H1 (cell line): ENCODE measurements around the gene PTCHD4. TPM values are rescaled to one million over a fixed set of nuclear protein-coding genes. Genes with fewer than 3 reads are reported as not detected.

ENCODE experiments used
- CTCF ChIA-PET: fragments of 300-600 bp; sonication (Branson Sonifier 250); formaldehyde crosslinking; loops from one replicate; lab custom pipeline; 2021; ENCODE audit not compliant: partially characterized antibody; lab: Charles Lee
- POLR2A ChIA-PET: fragments of 300-600 bp; sonication (Branson Sonifier 250); formaldehyde crosslinking; loops from one replicate; lab custom pipeline; 2021; ENCODE audit warnings: inconsistent platforms; ENCODE audit not compliant: partially characterized antibody; lab: Charles Lee
- DNase-seq, 2 experiments: peaks; one replicate each; pipeline versions ENCODE4 v3.0.0 to v3.0.0-alpha.2; 2010 to 2022; ENCODE audit warnings: low spot score in 2 of 2, low read depth in 1 of 2, mixed read lengths in 1 of 2
- FAIRE-seq: peaks from 2 replicates; lab custom pipeline; 2011; peaks lifted over from hg19 to GRCh38; lab: Jason Lieb, UNC
- H2AFZ ChIP-seq: 2 replicates; pipeline ENCODE4 v1.8.1; 2012; ENCODE audit warnings: low read length, inconsistent platforms
- H2AK5ac ChIP-seq: 2 replicates; pipeline ENCODE4 v1.6.1; 2013; ENCODE audit warnings: low read depth, low read length
- H2BK120ac ChIP-seq: replicated peaks from 2 replicates; pipeline ENCODE3; 2013; ENCODE audit warnings: low read depth, low read length, inconsistent platforms
- H2BK12ac ChIP-seq: 2 replicates; pipeline ENCODE4 v1.6.1; 2013; ENCODE audit warnings: low read depth, low read length
- H2BK15ac ChIP-seq: 2 replicates; pipeline ENCODE4 v1.6.1; 2013; ENCODE audit warnings: low read length
- H2BK20ac ChIP-seq: 2 replicates; pipeline ENCODE4 v1.6.1; 2013; ENCODE audit warnings: low read length
- H2BK5ac ChIP-seq: 2 replicates; pipeline ENCODE4 v1.6.1; 2013; ENCODE audit warnings: low read depth, low read length
- H3K14ac ChIP-seq: 2 replicates; pipeline ENCODE4 v1.6.1; 2013; ENCODE audit warnings: inconsistent platforms; ENCODE audit not compliant: insufficient read length
- H3K18ac ChIP-seq: 2 replicates; pipeline ENCODE4 v1.6.1; 2013; ENCODE audit warnings: low read length; ENCODE audit errors: extremely low read depth
- H3K23ac ChIP-seq: 2 replicates; pipeline ENCODE4 v1.6.1; 2013; ENCODE audit warnings: inconsistent platforms; ENCODE audit not compliant: insufficient read length
- H3K23me2 ChIP-seq: 2 replicates; pipeline ENCODE4 v1.6.1; 2013; ENCODE audit warnings: low read depth, low read length
- H3K27ac ChIP-seq: 2 replicates; pipeline ENCODE4 v1.6.1; 2011; ENCODE audit warnings: low read depth, low read length, inconsistent platforms
- H3K27me3 ChIP-seq, 4 experiments: replicated peaks in 1 of 4; 1 replicate in 1 of 4; 2 replicates in 3 of 4; pipeline versions ENCODE4 v1.6.1 to v1.8.1; 2011 to 2013; ENCODE audit warnings: low read length in 3 of 4, mild to moderate bottlenecking in 3 of 4, inconsistent platforms in 2 of 4, mixed read lengths in 2 of 4, moderate library complexity in 1 of 4; ENCODE audit not compliant: control insufficient read depth in 3 of 4, insufficient read depth in 3 of 4; ENCODE audit errors: extremely low read depth in 1 of 4
- H3K36me3 ChIP-seq, 4 experiments: 2 replicates each; pipeline versions ENCODE4 v1.6.1 to v1.8.1; 2011 to 2013; ENCODE audit warnings: mild to moderate bottlenecking in 4 of 4, low read length in 3 of 4, moderate library complexity in 2 of 4, control low read depth in 1 of 4, inconsistent platforms in 1 of 4; ENCODE audit not compliant: insufficient read depth in 4 of 4, control insufficient read depth in 2 of 4
- H3K4ac ChIP-seq: replicated peaks from 2 replicates; pipeline ENCODE3; 2013; ENCODE audit warnings: low read length, low read depth, mixed read lengths, inconsistent platforms; ENCODE audit not compliant: insufficient read length
- H3K4me1 ChIP-seq, 4 experiments: replicated peaks in 1 of 4; 1 replicate in 1 of 4; 2 replicates in 3 of 4; pipeline versions ENCODE4 v1.6.1 to v1.8.1; 2011 to 2013; ENCODE audit warnings: low read length in 3 of 4, inconsistent platforms in 2 of 4, mixed read lengths in 1 of 4; ENCODE audit not compliant: insufficient read depth in 4 of 4, control insufficient read depth in 3 of 4
- H3K4me2 ChIP-seq, 2 experiments: 2 replicates each; pipeline versions ENCODE4 v1.6.1 to v1.8.1; 2011 to 2013; ENCODE audit warnings: low read depth in 2 of 2, low read length in 2 of 2, control low read depth in 1 of 2, inconsistent platforms in 1 of 2, mild to moderate bottlenecking in 1 of 2; ENCODE audit not compliant: insufficient read depth in 1 of 2
- H3K4me3 ChIP-seq, 4 experiments: fragments of 200-600, 300-600 bp in 1 of 4; sonication (generic), shearing (Covaris generic), sonication (Bioruptor Twin) in 1 of 4; 2 replicates each; pipeline versions ENCODE4 v1.5.1 to v1.8.1; 2011 to 2016; ENCODE audit warnings: low read length in 4 of 4, low read depth in 3 of 4, control low read depth in 2 of 4, inconsistent platforms in 2 of 4, mild to moderate bottlenecking in 2 of 4, mixed read lengths in 1 of 4, moderate library complexity in 1 of 4; ENCODE audit not compliant: insufficient read depth in 2 of 4; ENCODE audit errors: extremely low read depth in 1 of 4
- H3K56ac ChIP-seq: replicated peaks from 2 replicates; pipeline ENCODE3; 2013; ENCODE audit warnings: low read depth, mild to moderate bottlenecking, mixed read lengths, low read length, inconsistent platforms; ENCODE audit not compliant: insufficient read length
- H3K79me1 ChIP-seq: 2 replicates; pipeline ENCODE4 v1.6.1; 2013; ENCODE audit warnings: low read depth, low read length, control low read depth
- H3K79me2 ChIP-seq, 2 experiments: 2 replicates each; pipeline versions ENCODE4 v1.6.1 to v1.8.1; 2012 to 2013; ENCODE audit warnings: low read length in 2 of 2, mild to moderate bottlenecking in 2 of 2, inconsistent platforms in 1 of 2; ENCODE audit not compliant: insufficient read depth in 2 of 2, control insufficient read depth in 1 of 2
- H3K9ac ChIP-seq, 4 experiments: replicated peaks in 1 of 4; 1 replicate in 1 of 4; 2 replicates in 3 of 4; pipeline versions ENCODE4 v1.6.1 to v1.8.1; 2011 to 2013; ENCODE audit warnings: low read depth in 3 of 4, low read length in 3 of 4, control low read depth in 2 of 4, mild to moderate bottlenecking in 2 of 4, moderate library complexity in 2 of 4, inconsistent platforms in 1 of 4; ENCODE audit errors: extremely low read depth in 1 of 4
- H3K9me3 ChIP-seq, 2 experiments: 2 replicates each; pipeline versions ENCODE4 v1.6.1 to v1.8.1; 2012 to 2013; ENCODE audit warnings: mild to moderate bottlenecking in 2 of 2, moderate library complexity in 2 of 2, control low read depth in 1 of 2, inconsistent platforms in 1 of 2, low read depth in 1 of 2, low read length in 1 of 2, mixed read lengths in 1 of 2; ENCODE audit not compliant: insufficient read depth in 2 of 2
- H4K20me1 ChIP-seq, 2 experiments: replicated peaks in 1 of 2; 2 replicates each; pipeline versions ENCODE3 to v1.8.1; 2011 to 2013; ENCODE audit warnings: inconsistent platforms in 2 of 2, low read length in 2 of 2, mild to moderate bottlenecking in 1 of 2; ENCODE audit not compliant: insufficient read depth in 2 of 2, control insufficient read depth in 1 of 2
- H4K5ac ChIP-seq: 2 replicates; pipeline ENCODE4 v1.6.1; 2013; ENCODE audit warnings: low read length, low read depth, mixed read lengths, inconsistent platforms; ENCODE audit not compliant: insufficient read length
- H4K8ac ChIP-seq: 2 replicates; pipeline ENCODE4 v1.8.0; 2013; ENCODE audit warnings: mild to moderate bottlenecking, moderate library complexity, low read length, inconsistent platforms; ENCODE audit not compliant: insufficient read depth; ENCODE audit errors: extremely low read depth
- H4K91ac ChIP-seq: replicated peaks from 2 replicates; pipeline ENCODE3; 2013; ENCODE audit warnings: low read length, mixed read lengths, inconsistent platforms; ENCODE audit not compliant: insufficient read length
- BRCA1 ChIP-seq: IDR thresholded peaks from 2 replicates; pipeline ENCODE4 v1.6.1; 2012; ENCODE audit warnings: low read depth, low read length, improper control_type of control experiment
- CBX8 ChIP-seq: fragments of 300-800, 300-1000 bp; sonication (generic); IDR thresholded peaks from 2 replicates; pipeline ENCODE4 v1.7.1; 2016; ENCODE audit warnings: low read depth, low read length, borderline replicate concordance
- CHD1 ChIP-seq: IDR thresholded peaks from 2 replicates; pipeline ENCODE4 v1.6.1; 2012; ENCODE audit warnings: low read depth, low read length, improper control_type of control experiment
- EGR1 ChIP-seq: IDR thresholded peaks from 2 replicates; pipeline ENCODE4 v1.6.1; 2011; ENCODE audit warnings: low read depth, low read length, borderline replicate concordance
- EP300 ChIP-seq, 2 experiments: IDR thresholded peaks; 1 replicate in 1 of 2; 2 replicates in 1 of 2; pipeline ENCODE4 v1.6.1; 2011 to 2012; ENCODE audit warnings: low read depth in 2 of 2, low read length in 2 of 2, mild to moderate bottlenecking in 2 of 2, borderline replicate concordance in 1 of 2, inconsistent platforms in 1 of 2, moderate library complexity in 1 of 2
- KDM1A ChIP-seq: fragments of 200-600, 300-600 bp; sonication (generic); IDR thresholded peaks from 2 replicates; pipeline ENCODE4 v1.7.1; 2016; ENCODE audit warnings: mild to moderate bottlenecking, low read length, borderline replicate concordance
- SIN3A ChIP-seq, 2 experiments: IDR thresholded peaks in 1 of 2; conservative IDR thresholded peaks in 1 of 2; 2 replicates each; pipeline ENCODE4 v1.6.1; 2011 to 2012; ENCODE audit warnings: low read length in 2 of 2, improper control_type of control experiment in 1 of 2, low read depth in 1 of 2, mild to moderate bottlenecking in 1 of 2
- SIX5 ChIP-seq: IDR thresholded peaks from 2 replicates; pipeline ENCODE4 v1.6.1; 2011; ENCODE audit warnings: mild to moderate bottlenecking, low read depth, low read length
- SRF ChIP-seq: IDR thresholded peaks from 2 replicates; pipeline ENCODE4 v1.6.1; 2011; ENCODE audit warnings: mild to moderate bottlenecking, low read depth, low read length, moderate library complexity
- SUZ12 ChIP-seq: fragments of 200-600 bp; sonication (generic); IDR thresholded peaks from 2 replicates; pipeline ENCODE4 v1.6.1; 2012; ENCODE audit warnings: mild to moderate bottlenecking, inconsistent platforms, low read length, moderate library complexity, mixed read lengths
- TAF7 ChIP-seq: optimal IDR thresholded peaks from 2 replicates; pipeline ENCODE3; 2011; ENCODE audit warnings: low read depth, mild to moderate bottlenecking, inconsistent platforms, low read length, moderate library complexity, borderline replicate concordance
- TCF12 ChIP-seq: IDR thresholded peaks from 2 replicates; pipeline ENCODE4 v1.6.1; 2011; ENCODE audit warnings: low read depth, mild to moderate bottlenecking, low read length
- WGBS, 2 experiments: shearing (Covaris generic) in 1 of 2; methylation state at CpG; one replicate each; pipeline versions ENCODE4 v1.1.6 to v1.1.7; 2013 to 2015; ENCODE audit warnings: low lambda C conversion rate in 2 of 2, mixed read lengths in 2 of 2, inconsistent platforms in 1 of 2, low coverage in 1 of 2, missing lambda C conversion rate in 1 of 2; ENCODE audit not compliant: insufficient replicate concordance in 2 of 2, insufficient coverage in 1 of 2, insufficient read length in 1 of 2; ENCODE audit errors: extremely low coverage in 1 of 2, missing lambda C conversion rate in 1 of 2; 5-methylcytosine and 5-hydroxymethylcytosine counted together
- polyA plus RNA-seq, 7 experiments: library from polyadenylated mRNA; depleted of rRNA in 3 of 7; stranded (reverse) in 5 of 7; unstranded in 2 of 7; fragments of >200 nt in 5 of 7; fragments of 200-250 nt in 2 of 7; gene quantifications; 1 replicate in 5 of 7; 2 replicates in 1 of 7; 4 replicates in 1 of 7; pipeline versions ENCODE4 v1.2.1 to v1.2.3, GENCODE V29; 2011 to 2013; ENCODE audit warnings: missing spikeins in 2 of 7, mixed read lengths in 2 of 7
- total RNA-seq: library from RNA; stranded (reverse); fragmentation: NEBNext Ultra II Directional; extraction: Animal tissue kit (Norgen Biotek cat#: 25700); gene quantifications from 2 replicates; pipeline ENCODE4 v1.2.1, GENCODE V29; 2021

The PTCHD4 gene
- total and polyA plus RNA-seq, 2 of the 8 experiments (the other 6 are each of a cell fraction or from before 2014, with no cell fraction given) = 0.17 to 0.37 TPM

DNA sequence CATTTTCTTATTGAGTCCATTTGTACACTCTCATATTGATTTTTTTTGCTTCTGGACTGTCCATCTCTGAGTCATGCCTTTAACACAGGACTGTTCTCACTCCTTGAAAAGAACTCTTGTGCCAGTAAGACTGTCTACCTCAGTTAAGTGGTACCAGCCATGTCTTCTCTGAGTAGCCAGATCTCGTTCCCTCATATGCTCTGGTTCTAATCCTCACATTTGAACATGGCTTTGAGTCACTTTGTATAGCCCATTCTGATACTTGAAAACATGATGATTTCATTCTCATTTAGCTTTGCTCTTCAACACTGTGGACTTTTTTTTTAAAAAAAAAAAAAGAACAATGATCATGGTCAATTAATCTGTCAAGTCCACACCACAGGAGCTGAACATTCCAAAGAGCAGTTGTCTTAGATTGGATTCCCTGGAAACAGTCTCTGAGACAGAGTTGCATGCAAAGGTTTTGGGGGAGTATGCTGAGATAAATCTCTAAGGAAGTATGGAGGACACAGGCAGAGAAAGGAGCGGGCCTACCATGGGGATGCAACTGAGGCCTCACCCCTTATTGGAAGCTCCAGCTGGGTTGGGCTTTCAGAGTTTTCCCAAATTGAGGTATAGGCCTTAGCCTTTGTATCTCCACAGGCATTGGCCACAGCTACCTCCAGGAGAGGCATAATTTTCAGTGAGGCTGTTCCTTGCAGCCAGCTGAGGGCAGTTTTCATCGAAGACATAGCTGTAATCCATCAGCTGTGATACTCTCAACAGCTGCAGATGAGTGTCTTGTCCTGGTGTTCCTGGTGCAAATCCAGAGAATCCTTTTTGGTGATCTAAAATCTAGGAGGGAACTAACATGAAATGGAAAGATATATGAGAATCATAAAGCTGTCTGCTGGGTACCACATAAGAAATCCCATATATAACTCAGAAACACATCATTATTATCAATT, 6.0 kb upstream of the PTCHD4 start:
- ChIA-PET CTCF (interaction anchor here (0.6 kb wide), 1 partner anchor 760 kb away, joined by 3 read pairs; no protein-coding TSS in a partner anchor), POLR2A (interaction anchor here (0.6 kb wide), 1 partner anchor 93 kb away, joined by 3 read pairs; no protein-coding TSS in a partner anchor)
- Histone ChIP-seq H4K5ac (no peak overlapping the region), H3K27me3 (no peaks in the 10 kb centered on the region), H2BK15ac (no peak overlapping the region), H2BK20ac (no peak overlapping the region), H3K4me1 (no peaks in the 10 kb centered on the region), H3K18ac (no peak overlapping the region), H3K23ac (no peak overlapping the region), H3K23me2 (no peaks in the 10 kb centered on the region), H2AK5ac (no peak overlapping the region), H3K27ac (no peak overlapping the region), H2BK12ac (no peak overlapping the region), H3K9ac (no peak overlapping the region), H2AFZ (no peak overlapping the region), H2BK120ac (no peak overlapping the region), H3K4ac (no peak overlapping the region), H3K14ac (no peak overlapping the region), H4K91ac (no peak overlapping the region), H3K4me2 (no peak overlapping the region), H4K20me1 (no peaks in the 10 kb centered on the region), H2BK5ac (no peak overlapping the region), H3K36me3 (no peaks in the 10 kb centered on the region), H3K56ac (no peak overlapping the region), H3K9me3 (no peaks in the 10 kb centered on the region), H4K8ac (no peak overlapping the region), H3K79me1 (no peaks in the 10 kb centered on the region), H3K4me3 (no peak overlapping the region), H3K79me2 (no peaks in the 10 kb centered on the region)
- FAIRE-seq = no peak
- 89% methylated on average over 3 of the region's 3 CpGs; no CpG with 5 or more reads in 1 of the 2 experiments for WGBS, 2 experiments
- DNase-seq = no peak
- no peak for TF ChIP-seq EGR1
- TF ChIP-seq SIX5 = no peak
- no peak for TF ChIP-seq KDM1A
- TF ChIP-seq SRF = no peak
- TF ChIP-seq EP300 (IDR thresholded peaks at IDR 0.05; ENCODE audit: borderline replicate concordance in 1 of 2, low read depth in 2 of 2, low read length in 2 of 2) = no peak
- no peak for TF ChIP-seq CHD1
- no peak for TF ChIP-seq TCF12
- no peak for TF ChIP-seq BRCA1
- no peak for TF ChIP-seq TAF7
- no peak for TF ChIP-seq CBX8
- no peak for TF ChIP-seq SUZ12
- no peak for TF ChIP-seq SIN3A (conservative IDR thresholded peaks at IDR 0.05 in 1 of 2, IDR thresholded peaks at IDR 0.05 in 1 of 2; ENCODE audit: low read depth in 1 of 2, low read length in 2 of 2)
